Bronchus fibroblast of lung (primary cell): Measurements from ENCODE around the gene PITHD1. TPM values are rescaled to one million over a fixed set of nuclear protein-coding genes. Genes with fewer than 3 reads are reported as not detected.

Experiments used
- total RNA-seq: library from RNA; depleted of rRNA; stranded (reverse); fragments of >200 nt; gene quantifications from 2 replicates; pipeline ENCODE4 v1.2.3, GENCODE V29; 2015

Gene PITHD1
- 47.6 and 47.9 TPM in 2 replicates for total RNA-seq

GRCh38 chr1:23777979-23778814, at the start of gene PITHD1:
PITHD1 (plus strand) TSS chr1:23778418; CDS start chr1:23778516, 98 bp downstream.

GRCh38 chr1:23743287-23744152, 34.7 kb upstream of the PITHD1 start, which contains the start of gene ELOA:
ELOA (plus strand) TSS chr1:23743471; CDS start chr1:23743504, 33 bp downstream.

GRCh38 chr1:23790696-23791515, 12.7 kb downstream of the PITHD1 start, which contains the start of gene LYPLA2:
LYPLA2 (plus strand) TSS chr1:23791145; CDS start chr1:23792683, 1,538 bp downstream.

GRCh38 chr1:23800400-23801337, 22.5 kb downstream of the PITHD1 start, which contains the start of gene GALE:
GALE (minus strand) TSS chr1:23800754; CDS start chr1:23799007, 1,747 bp downstream.

GRCh38 chr1:23825076-23825761, 47.0 kb downstream of the PITHD1 start, which contains the start of gene HMGCL:
HMGCL (minus strand) TSS chr1:23825429; CDS start chr1:23825415, 14 bp downstream.

Other genes with a start within 250 kb of the PITHD1 start
- 3.3 and 3.7 TPM in 2 replicates for gene E2F2, start 247.2 kb upstream of the PITHD1 start, total RNA-seq
- gene ID3, start 218.9 kb upstream of the PITHD1 start, total RNA-seq: 131 and 139 TPM in 2 replicates
- 952 and 1,010 TPM in 2 replicates for gene RPL11, start 86.6 kb upstream of the PITHD1 start, total RNA-seq
- 24.4 and 26.2 TPM in 2 replicates for gene ELOA, start 34.9 kb upstream of the PITHD1 start, total RNA-seq
- gene LYPLA2, start 12.7 kb downstream of the PITHD1 start, total RNA-seq: 53.7 and 57.2 TPM in 2 replicates
- gene GALE, start 22.3 kb downstream of the PITHD1 start, total RNA-seq: 81.0 and 82.9 TPM in 2 replicates
- gene HMGCL, start 47.0 kb downstream of the PITHD1 start, total RNA-seq: 40.7 and 43.7 TPM in 2 replicates
- 5.4 TPM in 2 replicates for gene FUCA1, start 89.9 kb downstream of the PITHD1 start, total RNA-seq
- not detected in 2 replicates for gene CNR2, start 134.9 kb downstream of the PITHD1 start, total RNA-seq
- 60.2 and 65.1 TPM in 2 replicates for gene PNRC2, start 181.4 kb downstream of the PITHD1 start, total RNA-seq
- gene SRSF10, start 201.9 kb downstream of the PITHD1 start, total RNA-seq: 74.0 and 86.8 TPM in 2 replicates